Right lobe of liver (tissue), 6 donors: ENCODE results near the gene SH3PXD2A. TPM values are rescaled to one million over a fixed set of nuclear protein-coding genes. Genes with fewer than 3 reads are reported as not detected.

ENCODE experiments used
- ATAC-seq, 4 donors: fragments of 200-7000 bp; cut with Tn5 transposase; one replicate each; pipeline ENCODE4 v1.9.1; 2020; ENCODE audit warnings: mild to moderate bottlenecking in 4 of 4, moderate library complexity in 4 of 4
- DNase-seq, 3 donors: peaks; one replicate each; pipeline ENCODE4 v3.0.0-alpha.2; 2020
- H3K27ac ChIP-seq, 3 donors: fragments of 200-600 bp; one replicate each; pipeline ENCODE4 v1.8.0; 2022
- H3K27me3 ChIP-seq, 2 donors: fragments of 200-600 bp; one replicate each; pipeline ENCODE4 v1.8.0; 2022
- H3K36me3 ChIP-seq, 4 donors: fragments of 200-600 bp; sonication (generic) in 1 of 4; one replicate each; pipeline versions ENCODE4 v1.5.1 to v1.8.0; 2017 to 2022; ENCODE audit warnings: control low read depth in 1 of 4
- H3K4me1 ChIP-seq, 4 donors: fragments of 200-600 bp; sonication (generic) in 1 of 4; one replicate each; pipeline versions ENCODE4 v1.5.1 to v1.8.0; 2017 to 2022; ENCODE audit warnings: control low read depth in 1 of 4
- H3K4me3 ChIP-seq, 3 donors: fragments of 200-600 bp; one replicate each; pipeline ENCODE4 v1.8.0; 2022
- H3K9me3 ChIP-seq, 4 donors: fragments of 200-600 bp; sonication (generic) in 1 of 4; one replicate each; pipeline versions ENCODE4 v1.5.1 to v1.8.0; 2017 to 2022; ENCODE audit warnings: control low read depth in 1 of 4
- CTCF ChIP-seq, 4 donors: fragments of 200-600 bp in 3 of 4; fragments of 450-650 bp in 1 of 4; IDR thresholded peaks; one replicate each; pipeline versions ENCODE4 v1.5.1 to v1.8.0; 2016 to 2022; ENCODE audit warnings: antibody characterized with exemption in 4 of 4, mild to moderate bottlenecking in 2 of 4
- POLR2A ChIP-seq: fragments of 450-650 bp; IDR thresholded peaks from one replicate; pipeline ENCODE4 v1.6.1; 2017; ENCODE audit warnings: antibody characterized with exemption, mild to moderate bottlenecking
- WGBS: methylation state at CpG from one replicate; pipeline ENCODE4 v1.1.6; 2018; ENCODE audit warnings: low coverage, low lambda C conversion rate; ENCODE audit not compliant: insufficient coverage; ENCODE audit errors: missing lambda C conversion rate; 5-methylcytosine and 5-hydroxymethylcytosine counted together
- intact Hi-C, 2 donors: fragments of 100-400 bp; cut with DNase I; formaldehyde crosslinking; loops; one replicate each; pipeline versions ENCODE4 v1.11.2 to v1.14.1; 2022
- total RNA-seq, 6 experiments: library from RNA; depleted of rRNA in 2 of 6; stranded (reverse); fragments of >200 nt in 2 of 6; fragmentation: NEBNext Ultra II Directional in 3 of 6; extraction: Animal tissue kit (Norgen Biotek cat#: 25700) in 3 of 6; gene quantifications; one replicate each; pipeline versions ENCODE4 v1.1.0 to v1.2.4, GENCODE V29; 2016 to 2023
- donor health status: DM: no; HTN: yes; CAD: no.
- donor health status: DM: no; HTN: no; CAD: no.
- donor health status: DM: no; HTN: no; CAD: no.
- donor health status: DM: no; HTN: yes; CAD: no.
- donor health status: DM: no; HTN: yes; CAD: no.

The SH3PXD2A gene
- total RNA-seq, 6 experiments from 2014 or later = 3.0 to 38.3 (median 10.0) TPM

GRCh38 chr10:103849880-103850571 lies 5.3 kb downstream of the SH3PXD2A start:
- H3K9me3 ChIP-seq = no peaks in the 10 kb centered on the region
- TF ChIP-seq POLR2A = no peak
- TF ChIP-seq CTCF (IDR thresholded peaks at IDR 0.05) = no peak
- H3K4me3 ChIP-seq = no peak overlapping the region
- intact Hi-C loops = no loop called here
- DNase-seq = no peak
- WGBS = 53% methylated on average over 6 of the region's 8 CpGs
- no peaks in the 10 kb centered on the region for H3K27me3 ChIP-seq
- peaks cover 0 to 15% (median 0%) of the 10 kb centered on the region in 4 donors for H3K4me1 ChIP-seq
- no peak overlapping the region for H3K27ac ChIP-seq
- ATAC-seq = peak; percentile 6 to 34 (median 22)
- H3K36me3 ChIP-seq = no peaks in the 10 kb centered on the region

GRCh38 chr10:103849212-103849877 lies 6.0 kb downstream of the SH3PXD2A start:
- ATAC-seq (peak in 2 of 4 donors; percentile 8 to 10), DNase-seq (no peak)
- H3K4me1 ChIP-seq = peaks cover 0 to 10% (median 0%) of the 10 kb centered on the region in 4 donors
- H3K4me3 ChIP-seq = no peak overlapping the region
- H3K9me3 ChIP-seq = no peaks in the 10 kb centered on the region
- no peak overlapping the region for H3K27ac ChIP-seq
- 86% methylated on average over 9 of the region's 10 CpGs for WGBS
- no peak for TF ChIP-seq POLR2A
- TF ChIP-seq CTCF (IDR thresholded peaks at IDR 0.05) = no peak
- H3K27me3 ChIP-seq = no peaks in the 10 kb centered on the region
- intact Hi-C loops = no loop called here
- no peaks in the 10 kb centered on the region for H3K36me3 ChIP-seq

GRCh38 chr10:103847909-103848468 lies 7.4 kb downstream of the SH3PXD2A start:
- no peaks in the 10 kb centered on the region for H3K9me3 ChIP-seq
- no peaks in the 10 kb centered on the region for H3K27me3 ChIP-seq
- ATAC-seq (no peak), DNase-seq (no peak)
- no peak for TF ChIP-seq POLR2A
- no peak for TF ChIP-seq CTCF (IDR thresholded peaks at IDR 0.05)
- 71% methylated on average over 3 of the region's 8 CpGs for WGBS
- H3K4me1 ChIP-seq = peaks cover 0 to 7% (median 0%) of the 10 kb centered on the region in 4 donors
- no peaks in the 10 kb centered on the region for H3K36me3 ChIP-seq
- intact Hi-C loops = no loop called here
- H3K27ac ChIP-seq = no peak overlapping the region
- no peak overlapping the region for H3K4me3 ChIP-seq

GRCh38 chr10:103847346-103847745 lies 8.0 kb downstream of the SH3PXD2A start:
- Histone ChIP-seq H3K9me3 (no peaks in the 10 kb centered on the region), H3K27me3 (no peaks in the 10 kb centered on the region), H3K4me1 (peaks cover 0 to 7% (median 0%) of the 10 kb centered on the region in 4 donors), H3K4me3 (no peak overlapping the region), H3K36me3 (no peaks in the 10 kb centered on the region), H3K27ac (no peak overlapping the region)
- DNase-seq (no peak), ATAC-seq (no peak)
- 86% methylated on average over 7 of the region's 7 CpGs for WGBS
- TF ChIP-seq POLR2A (no peak), CTCF (IDR thresholded peaks at IDR 0.05) (no peak)
- intact Hi-C loops = no loop called here
